ENCODE data around the gene MAGT1. TPM values are rescaled to one million over a fixed set of nuclear protein-coding genes. Genes with fewer than 3 reads are reported as not detected.

MAGT1 gene
- total RNA-seq, 1 donor from 2014 or later: 64.0 TPM

- Histone ChIP-seq H3K27ac (no peak overlapping the region), H3K4me1 (peaks cover 4% of the 10 kb centered on the region), H3K36me3 (no peaks in the 10 kb centered on the region), H3K27me3 (no peaks in the 10 kb centered on the region), H3K4me3 (peak overlapping the region; percentile 1), H3K9me3 (no peaks in the 10 kb centered on the region)
- DNase-seq (no peak), ATAC-seq (no peak)
- TF ChIP-seq, protein P1, sequence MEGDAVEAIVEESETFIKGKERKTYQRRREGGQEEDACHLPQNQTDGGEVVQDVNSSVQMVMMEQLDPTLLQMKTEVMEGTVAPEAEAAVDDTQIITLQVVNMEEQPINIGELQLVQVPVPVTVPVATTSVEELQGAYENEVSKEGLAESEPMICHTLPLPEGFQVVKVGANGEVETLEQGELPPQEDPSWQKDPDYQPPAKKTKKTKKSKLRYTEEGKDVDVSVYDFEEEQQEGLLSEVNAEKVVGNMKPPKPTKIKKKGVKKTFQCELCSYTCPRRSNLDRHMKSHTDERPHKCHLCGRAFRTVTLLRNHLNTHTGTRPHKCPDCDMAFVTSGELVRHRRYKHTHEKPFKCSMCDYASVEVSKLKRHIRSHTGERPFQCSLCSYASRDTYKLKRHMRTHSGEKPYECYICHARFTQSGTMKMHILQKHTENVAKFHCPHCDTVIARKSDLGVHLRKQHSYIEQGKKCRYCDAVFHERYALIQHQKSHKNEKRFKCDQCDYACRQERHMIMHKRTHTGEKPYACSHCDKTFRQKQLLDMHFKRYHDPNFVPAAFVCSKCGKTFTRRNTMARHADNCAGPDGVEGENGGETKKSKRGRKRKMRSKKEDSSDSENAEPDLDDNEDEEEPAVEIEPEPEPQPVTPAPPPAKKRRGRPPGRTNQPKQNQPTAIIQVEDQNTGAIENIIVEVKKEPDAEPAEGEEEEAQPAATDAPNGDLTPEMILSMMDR (IDR thresholded peaks at IDR 0.05): no peak
- intact Hi-C loops (cut with DNase I): no loop called here
Observed at GRCh38 chrX:77917294-77917933, 22.2 kb upstream of the MAGT1 start.

DNA sequence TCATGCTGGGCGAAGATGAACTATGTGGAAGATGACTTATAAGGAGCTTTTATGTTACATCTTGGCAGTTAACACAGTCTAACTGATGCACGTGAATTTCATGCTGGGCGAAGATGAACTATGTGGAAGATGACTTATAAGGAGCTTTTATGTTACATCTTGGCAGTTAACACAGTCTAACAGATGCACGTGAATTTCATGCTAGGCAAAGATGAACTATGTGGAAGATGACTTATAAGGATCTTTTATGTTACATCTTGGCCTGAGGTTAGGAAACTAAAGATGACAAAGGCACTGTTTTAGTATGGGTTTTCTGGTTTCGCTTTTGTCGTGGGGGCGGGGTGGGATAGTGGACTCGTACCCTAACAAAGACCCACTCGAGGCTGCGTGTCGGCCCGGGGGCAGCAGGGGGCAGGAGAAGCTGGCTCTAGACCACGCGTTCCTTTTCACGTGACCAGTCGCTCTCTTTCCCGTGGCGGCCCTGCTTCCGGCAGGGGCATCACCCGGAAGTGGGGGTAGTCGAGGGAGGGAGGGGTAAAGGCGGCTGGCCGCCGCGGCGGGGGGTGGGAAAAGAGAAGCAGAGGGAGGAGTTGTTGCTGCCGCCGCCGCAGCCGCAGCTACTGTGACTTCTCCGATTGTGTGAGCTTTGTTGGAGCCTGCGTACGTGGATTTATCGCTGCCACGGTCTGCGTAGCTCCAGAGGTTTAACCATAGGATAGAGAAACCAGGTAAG lies 15.0 kb upstream of the MAGT1 start, which contains the start of gene ATP7A:
Gene ATP7A, plus strand, starts transcription at position 586 of the 733 bp plus-strand sequence. CDS start 60,949 bp downstream, outside the sequence.
- peak within 1 kb of the TSS; percentile 82 for H3K27ac ChIP-seq
- H3K4me1 ChIP-seq: no peaks in the 10 kb centered on the region
- H3K9me3 ChIP-seq: no peaks in the 10 kb centered on the region
- TF ChIP-seq, protein P1 (IDR thresholded peaks at IDR 0.05): peak; percentile 54
- H3K36me3 ChIP-seq: no peaks in the 10 kb centered on the region
- DNase-seq (peak; percentile 95), ATAC-seq (peak; percentile 100)
- no peaks in the 10 kb centered on the region for H3K27me3 ChIP-seq
- intact Hi-C loops (cut with DNase I): no loop called here
- peak within 1 kb of the TSS; percentile 60 for H3K4me3 ChIP-seq

DNA sequence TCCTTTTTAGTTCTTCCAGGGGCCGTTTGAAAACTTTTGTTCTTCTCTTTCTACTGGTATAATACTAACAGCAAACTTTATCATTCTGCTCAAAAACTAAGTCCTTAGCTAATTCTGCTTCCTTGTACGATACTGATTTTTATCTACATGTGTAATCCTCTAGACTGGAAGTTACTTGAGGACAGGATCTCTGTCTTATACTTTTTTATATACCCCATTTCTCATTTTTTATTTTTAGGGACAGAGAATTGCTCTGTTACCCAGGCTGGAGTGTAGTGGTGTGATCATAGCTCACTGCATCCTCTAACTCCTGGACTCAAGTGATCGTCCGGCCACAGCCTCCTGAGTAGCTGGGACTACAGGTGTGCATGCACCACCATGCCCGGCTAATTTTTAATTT lies 6.3 kb upstream of the MAGT1 start:
- TF ChIP-seq, protein P1 (IDR thresholded peaks at IDR 0.05): no peak
- Histone ChIP-seq H3K36me3 (peaks cover 4% of the 10 kb centered on the region), H3K27me3 (no peaks in the 10 kb centered on the region), H3K4me3 (no peak overlapping the region), H3K9me3 (no peaks in the 10 kb centered on the region), H3K27ac (no peak overlapping the region), H3K4me1 (peaks cover 15% of the 10 kb centered on the region)
- intact Hi-C loops (cut with DNase I): no loop called here
- ATAC-seq (no peak), DNase-seq (no peak)

DNA sequence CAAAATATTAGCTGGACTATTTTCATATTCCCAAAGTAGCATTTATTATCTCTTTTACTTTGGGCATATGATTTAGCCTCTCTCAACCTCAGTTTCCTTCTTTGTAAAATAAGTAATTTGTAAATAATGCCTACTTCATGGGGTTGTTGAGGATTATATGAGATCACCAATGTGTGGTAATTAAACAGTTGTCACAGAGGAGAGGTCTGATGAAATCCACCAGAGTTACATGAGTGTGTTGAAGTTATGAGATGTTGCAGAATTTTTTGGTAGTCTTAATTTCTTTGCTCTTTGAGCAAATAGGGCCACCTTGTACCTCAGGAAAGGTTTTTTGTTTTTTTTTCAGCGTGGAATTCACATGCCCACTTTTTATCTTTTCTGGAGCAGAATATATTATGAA lies 5.5 kb upstream of the MAGT1 start:
- intact Hi-C loops (cut with DNase I): no loop called here
- ATAC-seq (no peak), DNase-seq (no peak)
- H3K4me3 ChIP-seq: peak overlapping the region; percentile 72
- TF ChIP-seq, protein P1 (IDR thresholded peaks at IDR 0.05): no peak
- peak overlapping the region; percentile 88 for H3K27ac ChIP-seq
- H3K27me3 ChIP-seq: no peaks in the 10 kb centered on the region
- peaks cover 15% of the 10 kb centered on the region for H3K4me1 ChIP-seq
- no peaks in the 10 kb centered on the region for H3K9me3 ChIP-seq
- H3K36me3 ChIP-seq: peaks cover 4% of the 10 kb centered on the region

GRCh38 chrX:77899081-77899828 lies 4.0 kb upstream of the MAGT1 start, which contains the start of gene COX7B:
COX7B (plus strand) TSS chrX:77899468; CDS start chrX:77899554, 86 bp downstream.
- Histone ChIP-seq H3K9me3 (no peaks in the 10 kb centered on the region), H3K4me1 (peaks cover 15% of the 10 kb centered on the region), H3K27me3 (no peaks in the 10 kb centered on the region), H3K27ac (peak within 1 kb of the TSS; percentile 88), H3K36me3 (peaks cover 4% of the 10 kb centered on the region), H3K4me3 (peak within 1 kb of the TSS; percentile 72)
- TF ChIP-seq, protein P1 (IDR thresholded peaks at IDR 0.05): peak; percentile 44
- intact Hi-C loops (cut with DNase I): no loop called here
- ATAC-seq: peak; percentile 85
- no peak for DNase-seq
